Karpas-422 (cell line): ENCODE measurements around the gene TRERF1. TPM values are rescaled to one million over a fixed set of nuclear protein-coding genes. Genes with fewer than 3 reads are reported as not detected.
"Not testable (repeated sequence)": the region's sequence is repeated elsewhere in the genome, so short reads cannot be mapped to it uniquely, and the experiment has no call there.

ENCODE experiments used
- DNase-seq: peaks from one replicate; pipeline ENCODE4 v3.0.0-alpha.2; 2015
- H2AFZ ChIP-seq: fragments of 200-600 bp; sonication (generic); 2 replicates; pipeline ENCODE4 v1.6.1; 2014; ENCODE audit warnings: antibody characterized with exemption, low read length, mixed read lengths
- H3K27ac ChIP-seq: fragments of 200-600 bp; sonication (generic); 2 replicates; pipeline ENCODE4 v1.5.1; 2014; ENCODE audit warnings: mild to moderate bottlenecking, low read length, moderate library complexity
- H3K27me3 ChIP-seq: fragments of 200-600 bp; sonication (generic); 2 replicates; pipeline ENCODE4 v1.6.1; 2014; ENCODE audit warnings: low read length, mixed read lengths
- H3K36me3 ChIP-seq: fragments of 200-600 bp; sonication (generic); 2 replicates; pipeline ENCODE4 v1.6.1; 2014; ENCODE audit warnings: low read length, mixed read lengths; ENCODE audit not compliant: insufficient read depth
- H3K4me1 ChIP-seq: fragments of 200-600 bp; sonication (generic); 2 replicates; pipeline ENCODE4 v1.6.1; 2014; ENCODE audit warnings: mild to moderate bottlenecking, low read length, mixed read lengths
- H3K4me2 ChIP-seq: fragments of 200-600 bp; sonication (generic); 2 replicates; pipeline ENCODE4 v1.6.1; 2014; ENCODE audit warnings: low read length, low read depth, mild to moderate bottlenecking; ENCODE audit not compliant: poor library complexity, severe bottlenecking
- H3K4me3 ChIP-seq: fragments of 200-600 bp; sonication (generic); 2 replicates; pipeline ENCODE4 v1.5.1; 2014; ENCODE audit warnings: mild to moderate bottlenecking, antibody characterized with exemption, low read length, mixed read lengths
- H3K79me2 ChIP-seq: fragments of 200-600 bp; sonication (generic); 2 replicates; pipeline ENCODE4 v1.6.1; 2014; ENCODE audit warnings: mild to moderate bottlenecking, low read length, mixed read lengths
- H3K9ac ChIP-seq: fragments of 200-600 bp; sonication (generic); 2 replicates; pipeline ENCODE4 v1.6.0; 2014; ENCODE audit warnings: low read length
- H3K9me2 ChIP-seq: fragments of 200-600 bp; sonication (generic), shearing (Covaris generic); replicated peaks from 2 replicates; pipeline ENCODE4 v1.6.0; 2014; ENCODE audit warnings: mild to moderate bottlenecking, low read length, moderate library complexity; ENCODE audit not compliant: insufficient read depth
- H3K9me3 ChIP-seq: fragments of 300-700, 200-600 bp; sonication (generic); 2 replicates; pipeline ENCODE4 v1.6.1; 2014; ENCODE audit warnings: low read length, mixed read lengths
- H4K20me1 ChIP-seq: fragments of 200-600 bp; sonication (generic); 2 replicates; pipeline ENCODE4 v1.6.1; 2014; ENCODE audit warnings: mild to moderate bottlenecking, antibody characterized with exemption, low read length, low read depth; ENCODE audit not compliant: insufficient read depth
- total RNA-seq: library from RNA; depleted of rRNA; stranded (reverse); fragments of >200 nt; shearing (Covaris generic); gene quantifications from 2 replicates; pipeline ENCODE4 v1.2.3, GENCODE V29; 2014; ENCODE audit warnings: low replicate concordance

Gene TRERF1
- total RNA-seq, 1 experiment from 2014 or later = 32.7 TPM

DNA sequence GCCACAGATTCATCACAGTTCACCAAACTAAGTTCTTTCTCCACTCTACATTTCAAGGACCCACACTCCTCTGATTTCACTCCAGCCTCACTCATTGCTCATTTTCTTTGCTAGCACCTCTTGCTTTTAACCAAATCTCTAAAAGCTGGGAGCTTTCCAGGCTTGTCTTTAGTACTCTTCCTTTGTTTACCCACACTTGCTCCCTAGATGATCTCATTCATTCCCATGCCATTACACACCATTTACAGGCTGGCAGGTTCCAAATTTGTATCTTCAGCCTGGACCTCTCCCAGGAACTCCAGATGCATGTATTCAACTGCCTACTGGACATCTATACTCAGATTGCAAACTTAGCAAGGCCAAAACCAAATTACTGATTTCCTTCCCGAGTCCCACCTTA is 251.7 kb downstream of the TRERF1 start:
- DNase-seq = no peak
- Histone ChIP-seq H3K4me2 (no peak overlapping the region), H3K4me3 (no peak overlapping the region), H4K20me1 (no peaks in the 10 kb centered on the region), H3K27ac (no peak overlapping the region), H3K36me3 (no peaks in the 10 kb centered on the region), H3K27me3 (no peaks in the 10 kb centered on the region), H2AFZ (no peak overlapping the region), H3K9me2 (no peaks in the 10 kb centered on the region), H3K4me1 (peaks cover 4% of the 10 kb centered on the region), H3K9me3 (no peaks in the 10 kb centered on the region), H3K79me2 (no peaks in the 10 kb centered on the region), H3K9ac (no peak overlapping the region)

DNA sequence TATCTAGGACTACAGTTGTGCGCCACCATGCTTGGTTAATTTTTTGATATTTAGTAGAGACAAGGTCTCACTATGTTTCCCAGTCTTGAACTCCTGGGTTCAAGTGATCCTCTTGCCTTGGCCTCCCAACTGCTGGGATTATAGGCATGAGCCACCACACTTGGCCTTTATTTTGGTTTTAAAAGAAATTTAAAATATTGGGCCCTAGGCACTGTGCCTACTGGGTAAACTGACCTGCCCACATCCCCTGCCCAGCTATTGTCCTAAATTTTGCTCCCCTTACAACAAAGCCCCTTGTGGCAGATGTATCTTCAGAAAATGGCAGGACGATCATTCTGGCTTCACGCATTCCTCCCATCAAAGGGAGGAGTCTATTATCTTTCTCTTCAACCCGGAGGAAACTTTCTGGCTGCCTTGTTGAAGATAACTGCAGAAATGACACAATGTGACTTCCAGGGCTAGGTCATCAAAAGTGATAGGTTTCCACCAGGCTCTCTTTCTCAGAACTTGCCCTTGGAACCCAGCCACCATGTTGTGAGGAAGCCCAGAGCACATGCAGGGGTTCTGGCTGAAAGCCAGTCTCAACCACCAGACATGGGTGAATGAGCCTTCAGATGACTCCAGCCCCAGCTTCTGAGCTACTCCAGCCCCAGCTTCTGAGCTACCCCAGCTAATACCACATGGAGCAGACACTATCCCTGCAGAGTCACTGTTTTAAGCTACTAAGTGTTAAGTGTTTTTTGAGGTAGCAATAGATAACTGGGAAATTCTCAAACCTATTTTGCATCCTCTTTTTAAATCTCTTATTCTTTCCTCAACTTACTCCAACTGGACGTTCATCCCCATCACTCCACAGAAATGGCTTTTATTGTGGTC is 252.4 kb downstream of the TRERF1 start:
- H4K20me1 ChIP-seq = no peaks in the 10 kb centered on the region
- H3K4me2 ChIP-seq = no peak overlapping the region
- no peaks in the 10 kb centered on the region for H3K79me2 ChIP-seq
- H3K36me3 ChIP-seq = no peaks in the 10 kb centered on the region
- no peak overlapping the region for H3K27ac ChIP-seq
- no peaks in the 10 kb centered on the region for H3K9me2 ChIP-seq
- H3K4me3 ChIP-seq = no peak overlapping the region
- no peaks in the 10 kb centered on the region for H3K27me3 ChIP-seq
- no peaks in the 10 kb centered on the region for H3K9me3 ChIP-seq
- H3K9ac ChIP-seq = no peak overlapping the region
- peak; percentile 59 for DNase-seq
- peaks cover 4% of the 10 kb centered on the region for H3K4me1 ChIP-seq
- no peak overlapping the region for H2AFZ ChIP-seq

DNA sequence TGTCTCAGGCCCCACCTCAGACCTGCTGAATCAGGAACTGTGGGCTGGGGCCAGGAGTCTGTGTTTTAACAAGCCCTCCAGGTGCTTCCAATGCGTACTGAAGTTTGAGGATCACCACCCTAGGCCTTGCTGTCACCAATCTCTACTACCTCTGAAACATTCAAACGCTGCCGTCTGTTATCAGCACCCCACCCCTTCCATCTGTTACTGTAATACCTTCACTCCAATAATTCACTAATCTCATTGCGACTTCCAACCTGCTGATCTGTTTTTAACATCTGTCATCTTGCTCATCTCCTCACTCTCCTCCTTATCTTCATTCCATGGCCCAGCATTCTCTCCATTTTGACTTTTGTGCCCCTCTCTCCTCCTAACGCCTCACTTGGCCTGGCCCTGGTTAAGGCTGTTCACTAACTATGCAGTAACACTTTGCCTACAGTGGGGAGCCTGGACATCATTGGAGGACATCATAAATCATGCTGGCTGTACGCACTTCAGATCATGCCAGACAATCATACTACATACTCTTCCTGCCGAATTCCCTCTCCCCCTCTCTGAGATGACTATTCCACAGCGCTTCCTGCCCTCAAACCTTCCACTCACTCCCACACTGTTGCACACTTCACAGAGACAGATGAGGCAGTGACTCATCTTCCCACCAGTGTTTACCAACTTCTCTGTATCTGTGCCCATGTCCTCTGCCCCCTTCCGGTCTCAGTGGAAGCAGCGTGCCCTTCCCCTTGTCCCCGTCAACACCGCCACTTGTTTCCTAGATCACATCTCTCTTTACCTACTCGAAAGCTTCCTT is 254.0 kb downstream of the TRERF1 start:
- H3K36me3 ChIP-seq = no peaks in the 10 kb centered on the region
- H3K4me3 ChIP-seq = no peak overlapping the region
- H2AFZ ChIP-seq = no peak overlapping the region
- H4K20me1 ChIP-seq = no peaks in the 10 kb centered on the region
- H3K4me1 ChIP-seq = peaks cover 4% of the 10 kb centered on the region
- H3K4me2 ChIP-seq = no peak overlapping the region
- H3K27ac ChIP-seq = no peak overlapping the region
- H3K9me2 ChIP-seq = no peaks in the 10 kb centered on the region
- no peaks in the 10 kb centered on the region for H3K27me3 ChIP-seq
- H3K79me2 ChIP-seq = no peaks in the 10 kb centered on the region
- H3K9me3 ChIP-seq = no peaks in the 10 kb centered on the region
- no peak overlapping the region for H3K9ac ChIP-seq
- no peak for DNase-seq

- no peak for DNase-seq
- Histone ChIP-seq H3K27me3 (no peaks in the 10 kb centered on the region), H3K9me3 (no peaks in the 10 kb centered on the region), H3K4me1 (peaks cover 4% of the 10 kb centered on the region), H3K9ac (no peak overlapping the region), H2AFZ (no peak overlapping the region), H3K4me2 (no peak overlapping the region), H4K20me1 (no peaks in the 10 kb centered on the region), H3K27ac (no peak overlapping the region), H3K9me2 (no peaks in the 10 kb centered on the region), H3K4me3 (no peak overlapping the region), H3K36me3 (no peaks in the 10 kb centered on the region), H3K79me2 (no peaks in the 10 kb centered on the region)
Observed at GRCh38 chr6:42195415-42195814, 256.3 kb downstream of the TRERF1 start.

- Histone ChIP-seq H3K27ac (no peak overlapping the region), H3K36me3 (no peaks in the 10 kb centered on the region), H3K9me2 (no peaks in the 10 kb centered on the region), H3K4me2 (no peak overlapping the region), H2AFZ (no peak overlapping the region), H3K4me3 (no peak overlapping the region), H4K20me1 (no peaks in the 10 kb centered on the region), H3K9me3 (no peaks in the 10 kb centered on the region), H3K9ac (no peak overlapping the region), H3K27me3 (no peaks in the 10 kb centered on the region), H3K79me2 (no peaks in the 10 kb centered on the region), H3K4me1 (peaks cover 4% of the 10 kb centered on the region)
- no peak for DNase-seq
Observed at GRCh38 chr6:42194056-42194455, 257.7 kb downstream of the TRERF1 start.

DNA sequence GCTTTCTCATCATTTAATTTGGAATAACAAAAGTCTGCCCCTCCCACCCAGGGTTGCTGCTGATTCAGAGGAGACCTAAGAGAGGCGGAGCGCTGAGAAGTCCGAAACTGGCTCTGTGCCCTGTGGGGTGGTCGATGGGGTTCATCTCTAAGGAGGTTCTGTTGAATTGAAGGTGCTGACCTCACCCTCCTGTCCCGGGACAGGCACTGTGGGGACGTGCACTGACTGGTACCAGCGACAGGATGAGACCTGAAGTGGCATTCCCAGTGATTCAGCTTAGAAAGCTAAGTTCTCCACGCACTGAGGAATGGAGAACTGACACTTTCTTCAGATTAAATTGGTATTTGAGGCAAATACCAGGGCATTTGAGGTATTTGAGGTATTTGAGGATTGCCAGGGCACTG is 258.2 kb downstream of the TRERF1 start:
- Histone ChIP-seq H3K4me3 (no peak overlapping the region), H2AFZ (no peak overlapping the region)

DNA sequence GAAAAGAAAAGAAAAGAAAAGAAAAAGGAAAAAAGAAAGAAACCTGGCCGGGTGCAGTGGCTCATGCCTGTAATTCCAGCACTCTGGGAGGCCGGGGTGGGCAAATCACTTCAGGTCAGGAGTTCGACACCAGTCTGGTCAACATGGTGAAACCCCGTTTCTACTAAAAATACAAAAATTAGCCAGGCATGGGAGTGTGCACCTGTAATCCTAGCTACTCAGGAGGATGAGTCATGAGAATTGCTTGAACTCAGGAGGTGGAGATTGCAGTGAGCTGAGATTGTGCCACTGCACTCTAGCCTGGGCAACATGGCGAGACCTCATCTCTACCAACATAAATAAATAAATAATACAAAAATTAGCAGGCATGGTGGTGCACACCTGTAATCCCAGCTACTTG is 259.3 kb downstream of the TRERF1 start:
- not testable (repeated sequence) for H3K27ac ChIP-seq, H4K20me1 ChIP-seq, H3K36me3 ChIP-seq, H3K4me1 ChIP-seq, H3K9me3 ChIP-seq, DNase-seq, H3K79me2 ChIP-seq, H3K9ac ChIP-seq, H3K4me3 ChIP-seq, H3K9me2 ChIP-seq, H2AFZ ChIP-seq, H3K27me3 ChIP-seq, H3K4me2 ChIP-seq

More for the DNA sequence above, 258.2 kb downstream of the TRERF1 start:
- Histone ChIP-seq H3K27me3 (no peaks in the 10 kb centered on the region), H3K4me2 (no peak overlapping the region), H3K9ac (no peak overlapping the region), H3K36me3 (no peaks in the 10 kb centered on the region), H3K9me3 (no peaks in the 10 kb centered on the region), H3K4me1 (peaks cover 4% of the 10 kb centered on the region), H3K79me2 (no peaks in the 10 kb centered on the region), H3K27ac (no peak overlapping the region), H3K9me2 (no peaks in the 10 kb centered on the region), H4K20me1 (no peaks in the 10 kb centered on the region)
- no peak for DNase-seq

GRCh38 chr6:42190554-42191183 is 261.1 kb downstream of the TRERF1 start:
- Histone ChIP-seq H3K79me2 (no peaks in the 10 kb centered on the region), H3K27ac (no peak overlapping the region), H3K9me2 (no peaks in the 10 kb centered on the region), H3K4me3 (no peak overlapping the region), H2AFZ (no peak overlapping the region), H3K4me1 (peaks cover 2% of the 10 kb centered on the region), H3K4me2 (no peak overlapping the region), H3K36me3 (no peaks in the 10 kb centered on the region), H3K9me3 (no peaks in the 10 kb centered on the region), H3K9ac (no peak overlapping the region), H4K20me1 (no peaks in the 10 kb centered on the region), H3K27me3 (no peaks in the 10 kb centered on the region)
- no peak for DNase-seq
